ENCODE measurements around the gene KCNN4.

Gene KCNN4

DNA sequence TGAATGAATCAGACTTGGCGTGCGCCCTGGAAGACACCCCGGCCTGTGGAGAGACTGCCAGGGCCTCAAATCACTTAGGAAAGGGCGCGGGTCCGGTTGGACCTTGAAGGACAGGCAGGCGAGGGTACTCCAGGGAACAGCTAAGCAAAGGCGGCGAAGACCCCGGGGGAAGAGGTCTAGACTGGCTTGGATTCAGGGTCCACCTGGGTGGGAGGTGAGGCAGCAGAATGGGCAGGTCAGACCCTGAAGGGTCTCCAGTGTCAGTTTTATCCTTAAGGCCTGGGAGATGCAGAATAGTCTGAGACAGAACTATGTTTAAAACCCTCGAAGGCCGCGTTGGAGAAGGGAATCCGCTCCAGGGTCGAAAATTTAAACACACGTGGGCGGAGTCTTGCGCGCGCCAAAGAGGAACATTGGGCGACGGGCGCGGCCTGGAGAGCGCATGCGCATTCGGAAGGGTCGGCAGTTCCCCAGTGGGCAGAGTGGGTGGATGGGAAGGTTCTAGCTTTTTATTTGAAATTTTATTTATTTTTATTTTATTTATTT lies 25.4 kb downstream of the KCNN4 start:
- H3K4me3 ChIP-seq (ENCODE audit: low read length, poor library complexity, severe bottlenecking) = peak overlapping the region; percentile 86
- H4K20me1 ChIP-seq (ENCODE audit: insufficient read depth, low read length, poor library complexity, severe bottlenecking) = peaks cover 20% of the 10 kb centered on the region
- peaks cover 48% of the 10 kb centered on the region for H3K79me2 ChIP-seq (ENCODE audit: insufficient read depth, low read length)
- no peaks in the 10 kb centered on the region for H3K9me2 ChIP-seq (replicated peaks; ENCODE audit: low read depth, low read length)
- H2AFZ ChIP-seq (ENCODE audit: low read length) = peak overlapping the region; percentile 71
- no peak for TF ChIP-seq EZH2phosphoT487 (IDR thresholded peaks at IDR 0.05; ENCODE audit: borderline replicate concordance)
- no peak for TF ChIP-seq CTCF (conservative IDR thresholded peaks at IDR 0.05; ENCODE audit: low read length)
- H3K36me3 ChIP-seq (ENCODE audit: insufficient read depth, low read length) = peaks cover 2% of the 10 kb centered on the region; the same call in 1 of the 2 replicates
- no peaks in the 10 kb centered on the region for H3K9me3 ChIP-seq (ENCODE audit: insufficient read depth, low read depth, low read length)
- no peaks in the 10 kb centered on the region for H3K27me3 ChIP-seq (ENCODE audit: insufficient read depth, low read length, poor library complexity, severe bottlenecking)
- peak overlapping the region; percentile 99 for H3K9ac ChIP-seq (ENCODE audit: low read depth, low read length, poor library complexity, severe bottlenecking)
- H3K4me1 ChIP-seq (ENCODE audit: insufficient read depth, low read length, poor library complexity, severe bottlenecking) = peaks cover 21% of the 10 kb centered on the region
- H3K4me2 ChIP-seq (ENCODE audit: low read depth, low read length, poor library complexity, severe bottlenecking) = peak overlapping the region; percentile 90
- H3F3A ChIP-seq (ENCODE audit: low read depth) = 0 out of 2 replicates have a peak, but pooled peaks cover 3% of the 10 kb centered on the region

DNA sequence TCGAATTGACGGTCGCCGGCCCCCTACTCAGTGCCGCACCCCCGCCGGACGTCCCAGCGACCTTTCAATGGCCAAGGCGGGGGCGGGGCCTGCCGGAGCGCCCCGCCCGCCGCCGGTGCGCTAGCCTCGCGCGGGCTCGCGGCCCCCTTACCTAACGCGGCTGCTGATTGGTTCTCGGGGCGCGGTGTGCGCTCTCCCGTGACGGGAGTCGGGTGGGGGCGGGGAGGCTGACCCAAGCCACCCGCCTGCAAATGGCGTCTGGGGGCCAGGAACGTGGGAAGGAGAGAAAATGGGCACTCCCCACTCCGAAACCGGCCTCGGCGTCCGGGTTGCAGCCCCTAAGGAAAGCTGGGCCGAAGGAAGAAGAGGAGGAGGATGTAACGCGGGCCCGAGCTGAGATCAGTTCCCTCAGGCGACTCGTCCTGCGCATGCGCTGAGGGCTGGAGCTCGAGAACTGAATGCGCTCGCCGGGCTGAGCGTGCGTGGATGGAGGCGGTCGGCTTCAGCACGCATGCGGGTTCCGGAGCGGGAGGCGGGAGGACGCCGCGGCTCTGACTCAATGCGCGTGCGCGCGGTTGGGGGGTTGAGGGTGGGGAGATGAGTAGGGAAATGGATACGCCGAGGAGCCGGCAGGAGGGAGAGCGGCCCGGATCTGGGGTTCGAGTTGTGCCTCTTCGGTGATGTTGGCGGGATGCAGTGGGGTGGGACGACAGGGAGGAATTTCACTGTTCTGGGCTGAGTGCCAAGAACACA lies 26.1 kb downstream of the KCNN4 start, which contains the start of gene SMG9:
SMG9 (minus strand) TSS at position 460 of the 753 bp plus-strand sequence. CDS start 4,221 bp downstream, outside the sequence.
- H4K20me1 ChIP-seq (ENCODE audit: insufficient read depth, low read length, poor library complexity, severe bottlenecking) = peaks cover 20% of the 10 kb centered on the region
- H3K4me2 ChIP-seq (ENCODE audit: low read depth, low read length, poor library complexity, severe bottlenecking) = peak within 1 kb of the TSS; percentile 90
- H3K27me3 ChIP-seq (ENCODE audit: insufficient read depth, low read length, poor library complexity, severe bottlenecking) = no peaks in the 10 kb centered on the region
- H3K9me2 ChIP-seq (replicated peaks; ENCODE audit: low read depth, low read length) = no peaks in the 10 kb centered on the region
- peaks cover 21% of the 10 kb centered on the region for H3K4me1 ChIP-seq (ENCODE audit: insufficient read depth, low read length, poor library complexity, severe bottlenecking)
- peaks cover 48% of the 10 kb centered on the region for H3K79me2 ChIP-seq (ENCODE audit: insufficient read depth, low read length)
- H3K9ac ChIP-seq (ENCODE audit: low read depth, low read length, poor library complexity, severe bottlenecking) = peak within 1 kb of the TSS; percentile 99
- H3F3A ChIP-seq (ENCODE audit: low read depth) = 0 out of 2 replicates have a peak, but pooled peaks cover 3% of the 10 kb centered on the region
- peak within 1 kb of the TSS; percentile 71 for H2AFZ ChIP-seq (ENCODE audit: low read length)
- peak within 1 kb of the TSS; percentile 86 for H3K4me3 ChIP-seq (ENCODE audit: low read length, poor library complexity, severe bottlenecking)
- peaks cover 8% of the 10 kb centered on the region; the same call in 1 of the 2 replicates for H3K36me3 ChIP-seq (ENCODE audit: insufficient read depth, low read length)
- TF ChIP-seq CTCF (conservative IDR thresholded peaks at IDR 0.05; ENCODE audit: low read length) (no peak), EZH2phosphoT487 (IDR thresholded peaks at IDR 0.05; ENCODE audit: borderline replicate concordance) (no peak)
- H3K9me3 ChIP-seq (ENCODE audit: insufficient read depth, low read depth, low read length) = no peaks in the 10 kb centered on the region

DNA sequence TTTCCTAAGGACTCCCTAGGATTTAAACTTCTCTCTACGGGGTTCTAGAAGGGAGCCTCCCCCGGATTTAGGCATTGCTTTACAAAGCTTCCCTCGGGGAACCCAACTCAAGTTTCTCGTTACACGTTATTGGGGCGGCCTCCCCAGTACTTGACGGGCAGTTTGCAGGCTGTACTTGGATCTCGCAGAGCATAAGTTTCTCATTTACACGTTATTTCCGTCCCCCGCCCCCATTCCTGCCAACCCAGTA lies 26.6 kb downstream of the KCNN4 start:
- H3K9me2 ChIP-seq (replicated peaks; ENCODE audit: low read depth, low read length) = no peaks in the 10 kb centered on the region
- peaks cover 48% of the 10 kb centered on the region for H3K79me2 ChIP-seq (ENCODE audit: insufficient read depth, low read length)
- H3K9me3 ChIP-seq (ENCODE audit: insufficient read depth, low read depth, low read length) = no peaks in the 10 kb centered on the region
- peaks cover 13% of the 10 kb centered on the region; the same call in 1 of the 2 replicates for H3K36me3 ChIP-seq (ENCODE audit: insufficient read depth, low read length)
- peak overlapping the region; percentile 90 for H3K4me2 ChIP-seq (ENCODE audit: low read depth, low read length, poor library complexity, severe bottlenecking)
- peaks cover 20% of the 10 kb centered on the region for H4K20me1 ChIP-seq (ENCODE audit: insufficient read depth, low read length, poor library complexity, severe bottlenecking)
- H3F3A ChIP-seq (ENCODE audit: low read depth) = 0 out of 2 replicates have a peak, but pooled peaks cover 3% of the 10 kb centered on the region
- peak overlapping the region; percentile 86 for H3K4me3 ChIP-seq (ENCODE audit: low read length, poor library complexity, severe bottlenecking)
- peak overlapping the region; percentile 99 for H3K9ac ChIP-seq (ENCODE audit: low read depth, low read length, poor library complexity, severe bottlenecking)
- H2AFZ ChIP-seq (ENCODE audit: low read length) = no peak overlapping the region
- H3K4me1 ChIP-seq (ENCODE audit: insufficient read depth, low read length, poor library complexity, severe bottlenecking) = peaks cover 21% of the 10 kb centered on the region
- TF ChIP-seq EZH2phosphoT487 (IDR thresholded peaks at IDR 0.05; ENCODE audit: borderline replicate concordance) = no peak
- TF ChIP-seq CTCF (conservative IDR thresholded peaks at IDR 0.05; ENCODE audit: low read length) = no peak
- H3K27me3 ChIP-seq (ENCODE audit: insufficient read depth, low read length, poor library complexity, severe bottlenecking) = no peaks in the 10 kb centered on the region

Measured in Loucy (cell line).